ENCODE measurements around the gene SMIM24.
"Not testable (repeated sequence)": the region's sequence is repeated elsewhere in the genome, so short reads cannot be mapped to it uniquely, and the experiment has no call there.

SMIM24 gene

GRCh38 chr19:3431760-3432397 is 48.4 kb downstream of the SMIM24 start:
- H3K9me3 ChIP-seq (ENCODE audit: control insufficient read depth in 2 of 2, low read length in 2 of 2) = no peaks in the 10 kb centered on the region
- H3K27ac ChIP-seq (ENCODE audit: low read depth in 2 of 2, low read length in 2 of 2) = no peak overlapping the region
- H3K4me3 ChIP-seq (ENCODE audit: low read length in 2 of 2) = no peak overlapping the region
- H3K9ac ChIP-seq (ENCODE audit: low read depth in 1 of 2, low read length in 2 of 2) = no peak overlapping the region
- peaks cover 8 to 18% of the 10 kb centered on the region in 2 donors for H3K36me3 ChIP-seq (ENCODE audit: control insufficient read depth in 2 of 2, insufficient read depth in 2 of 2, low read length in 2 of 2)
- H3K27me3 ChIP-seq (ENCODE audit: control insufficient read depth in 2 of 2, insufficient read depth in 2 of 2, low read length in 2 of 2) = no peaks in the 10 kb centered on the region
- peaks cover 10 to 13% of the 10 kb centered on the region in 2 donors for H3K4me1 ChIP-seq (ENCODE audit: control insufficient read depth in 2 of 2, insufficient read depth in 2 of 2, low read length in 2 of 2)

- H3K9ac ChIP-seq (ENCODE audit: low read depth in 1 of 2, low read length in 2 of 2); H3K27me3 ChIP-seq (ENCODE audit: control insufficient read depth in 2 of 2, insufficient read depth in 2 of 2, low read length in 2 of 2); H3K9me3 ChIP-seq (ENCODE audit: control insufficient read depth in 2 of 2, low read length in 2 of 2); H3K4me3 ChIP-seq (ENCODE audit: low read length in 2 of 2): not testable (repeated sequence)
- H3K27ac ChIP-seq (ENCODE audit: low read depth in 2 of 2, low read length in 2 of 2) = peak overlapping the region; percentile 38 to 66
- peaks cover 13 to 19% of the 10 kb centered on the region in 2 donors for H3K36me3 ChIP-seq (ENCODE audit: control insufficient read depth in 2 of 2, insufficient read depth in 2 of 2, low read length in 2 of 2)
- peaks cover 8 to 11% of the 10 kb centered on the region in 2 donors for H3K4me1 ChIP-seq (ENCODE audit: control insufficient read depth in 2 of 2, insufficient read depth in 2 of 2, low read length in 2 of 2)
Observed at GRCh38 chr19:3430366-3430680, 50.0 kb downstream of the SMIM24 start.

GRCh38 chr19:3426433-3426832 is 53.9 kb downstream of the SMIM24 start:
- no peak overlapping the region for H3K4me3 ChIP-seq (ENCODE audit: low read length in 2 of 2)
- H3K27me3 ChIP-seq (ENCODE audit: control insufficient read depth in 2 of 2, insufficient read depth in 2 of 2, low read length in 2 of 2) = no peaks in the 10 kb centered on the region
- no peaks in the 10 kb centered on the region for H3K9me3 ChIP-seq (ENCODE audit: control insufficient read depth in 2 of 2, low read length in 2 of 2)
- H3K9ac ChIP-seq (ENCODE audit: low read depth in 1 of 2, low read length in 2 of 2) = no peak overlapping the region
- no peaks in the 10 kb centered on the region for H3K4me1 ChIP-seq (ENCODE audit: control insufficient read depth in 2 of 2, insufficient read depth in 2 of 2, low read length in 2 of 2)
- no peak overlapping the region for H3K27ac ChIP-seq (ENCODE audit: low read depth in 2 of 2, low read length in 2 of 2)
- H3K36me3 ChIP-seq (ENCODE audit: control insufficient read depth in 2 of 2, insufficient read depth in 2 of 2, low read length in 2 of 2) = peaks cover 4 to 5% of the 10 kb centered on the region in 2 donors

Measured in mucosa of rectum (tissue), 2 donors.